Neutrophil (primary cell): Measurements from ENCODE around the gene TM2D1.

Experiments
- H3K27ac ChIP-seq: fragments of 200-600 bp; sonication (generic); 2 replicates; pipeline ENCODE4 v1.5.1; 2016; ENCODE audit warnings: mild to moderate bottlenecking, moderate library complexity
- H3K27me3 ChIP-seq: fragments of 200-600 bp; sonication (generic); 2 replicates; pipeline ENCODE4 v1.6.0; 2016; ENCODE audit warnings: mild to moderate bottlenecking
- H3K36me3 ChIP-seq: fragments of 200-600 bp; sonication (generic); 2 replicates; pipeline ENCODE4 v1.5.1; 2017
- H3K4me1 ChIP-seq, 2 experiments: fragments of 200-600 bp in 1 of 2; sonication (generic) in 1 of 2; 1 replicate in 1 of 2; 2 replicates in 1 of 2; pipeline versions ENCODE4 v1.5.1 to v1.6.1; 2013 to 2016; ENCODE audit warnings: low read depth in 1 of 2, low read length in 1 of 2, mild to moderate bottlenecking in 1 of 2, moderate library complexity in 1 of 2; ENCODE audit not compliant: control insufficient read depth in 1 of 2, insufficient read depth in 1 of 2
- H3K4me3 ChIP-seq, 2 experiments: fragments of 200-600 bp in 1 of 2; sonication (generic) in 1 of 2; 1 replicate in 1 of 2; 2 replicates in 1 of 2; pipeline ENCODE4 v1.5.1; 2013 to 2016; ENCODE audit warnings: low read depth in 1 of 2, low read length in 1 of 2, mild to moderate bottlenecking in 1 of 2, moderate library complexity in 1 of 2
- H3K9me3 ChIP-seq: fragments of 200-600 bp; sonication (generic); 2 replicates; pipeline ENCODE4 v1.5.1; 2016
- TF ChIP-seq, protein P1 (sequence below): fragments of 200-600 bp; sonication (generic); IDR thresholded peaks from 2 replicates; pipeline ENCODE4 v1.5.1; 2016; ENCODE audit warnings: antibody characterized with exemption

Gene TM2D1

DNA sequence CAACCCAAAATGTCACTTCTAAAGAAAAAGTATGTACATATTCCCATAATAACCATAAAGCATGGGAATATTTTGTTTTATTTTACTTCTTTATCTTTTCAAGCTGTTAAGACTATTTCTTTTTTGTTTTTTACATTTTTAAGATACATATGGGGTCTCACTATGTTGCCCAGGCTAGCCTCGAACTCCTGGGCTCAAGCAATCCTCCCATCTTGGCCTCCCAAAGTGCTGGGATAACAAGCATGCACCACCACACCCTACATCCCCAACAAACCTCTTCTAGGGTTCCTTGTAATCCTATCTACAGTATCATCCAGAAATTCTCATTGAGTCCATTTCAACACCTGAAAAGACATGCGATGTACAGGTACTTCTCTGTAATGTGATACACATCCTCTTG, 87.5 kb downstream of the TM2D1 start:
- TF ChIP-seq, protein P1, sequence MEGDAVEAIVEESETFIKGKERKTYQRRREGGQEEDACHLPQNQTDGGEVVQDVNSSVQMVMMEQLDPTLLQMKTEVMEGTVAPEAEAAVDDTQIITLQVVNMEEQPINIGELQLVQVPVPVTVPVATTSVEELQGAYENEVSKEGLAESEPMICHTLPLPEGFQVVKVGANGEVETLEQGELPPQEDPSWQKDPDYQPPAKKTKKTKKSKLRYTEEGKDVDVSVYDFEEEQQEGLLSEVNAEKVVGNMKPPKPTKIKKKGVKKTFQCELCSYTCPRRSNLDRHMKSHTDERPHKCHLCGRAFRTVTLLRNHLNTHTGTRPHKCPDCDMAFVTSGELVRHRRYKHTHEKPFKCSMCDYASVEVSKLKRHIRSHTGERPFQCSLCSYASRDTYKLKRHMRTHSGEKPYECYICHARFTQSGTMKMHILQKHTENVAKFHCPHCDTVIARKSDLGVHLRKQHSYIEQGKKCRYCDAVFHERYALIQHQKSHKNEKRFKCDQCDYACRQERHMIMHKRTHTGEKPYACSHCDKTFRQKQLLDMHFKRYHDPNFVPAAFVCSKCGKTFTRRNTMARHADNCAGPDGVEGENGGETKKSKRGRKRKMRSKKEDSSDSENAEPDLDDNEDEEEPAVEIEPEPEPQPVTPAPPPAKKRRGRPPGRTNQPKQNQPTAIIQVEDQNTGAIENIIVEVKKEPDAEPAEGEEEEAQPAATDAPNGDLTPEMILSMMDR, result no peak
- Histone ChIP-seq H3K4me1 (peaks cover 15 to 18% of the 10 kb centered on the region in 2 experiments), H3K27ac (no peak overlapping the region), H3K4me3 (no peak overlapping the region), H3K27me3 (no peaks in the 10 kb centered on the region), H3K9me3 (no peaks in the 10 kb centered on the region), H3K36me3 (no peaks in the 10 kb centered on the region)

DNA sequence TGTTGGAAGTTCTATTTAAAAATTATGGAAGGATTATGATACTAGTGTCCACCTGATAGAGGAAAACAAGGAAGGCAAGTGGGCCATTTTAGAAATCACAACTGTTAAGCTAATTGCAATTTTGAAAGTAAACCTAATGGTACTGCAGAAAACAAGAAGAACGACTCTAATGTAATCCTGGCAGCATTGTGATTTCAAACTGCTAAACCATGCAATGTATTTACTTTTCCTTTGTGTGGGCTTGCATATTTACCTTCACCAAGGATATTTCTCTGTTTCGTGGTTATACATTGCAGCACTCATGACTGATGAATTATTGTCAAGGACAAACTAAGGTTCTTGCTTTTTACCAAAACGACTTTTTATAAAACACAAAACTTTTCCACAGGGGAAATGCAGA, 88.1 kb downstream of the TM2D1 start:
- Histone ChIP-seq H3K4me1 (peaks cover 11 to 12% of the 10 kb centered on the region in 2 experiments), H3K27me3 (no peaks in the 10 kb centered on the region), H3K4me3 (no peak overlapping the region), H3K36me3 (no peaks in the 10 kb centered on the region), H3K27ac (no peak overlapping the region), H3K9me3 (no peaks in the 10 kb centered on the region)
- TF ChIP-seq, protein P1, result no peak

DNA sequence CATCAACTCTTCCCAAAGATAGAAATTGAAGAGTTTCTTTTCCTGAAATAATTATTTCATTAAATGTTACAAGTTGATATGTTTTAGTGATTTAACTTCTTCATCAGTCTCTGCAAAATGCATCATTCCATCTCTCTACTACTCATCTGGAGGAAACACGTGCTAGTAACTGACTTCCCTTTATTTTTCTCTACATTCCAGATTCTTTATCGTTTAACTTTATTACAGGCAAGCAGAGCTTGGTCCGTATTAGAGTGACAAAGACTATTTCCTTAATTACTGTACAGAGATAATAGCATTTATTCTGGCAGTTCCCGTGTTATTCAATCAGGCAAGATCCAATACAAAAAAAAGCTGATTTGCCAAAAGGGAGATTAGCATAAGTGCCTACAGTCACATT, 88.6 kb downstream of the TM2D1 start:
- TF ChIP-seq, protein P1, result no peak
- no peaks in the 10 kb centered on the region for H3K9me3 ChIP-seq
- no peaks in the 10 kb centered on the region for H3K36me3 ChIP-seq
- H3K4me1 ChIP-seq, result peaks cover 7% of the 10 kb centered on the region in 2 experiments
- H3K27ac ChIP-seq, result no peak overlapping the region
- H3K4me3 ChIP-seq, result no peak overlapping the region
- H3K27me3 ChIP-seq, result no peaks in the 10 kb centered on the region

DNA sequence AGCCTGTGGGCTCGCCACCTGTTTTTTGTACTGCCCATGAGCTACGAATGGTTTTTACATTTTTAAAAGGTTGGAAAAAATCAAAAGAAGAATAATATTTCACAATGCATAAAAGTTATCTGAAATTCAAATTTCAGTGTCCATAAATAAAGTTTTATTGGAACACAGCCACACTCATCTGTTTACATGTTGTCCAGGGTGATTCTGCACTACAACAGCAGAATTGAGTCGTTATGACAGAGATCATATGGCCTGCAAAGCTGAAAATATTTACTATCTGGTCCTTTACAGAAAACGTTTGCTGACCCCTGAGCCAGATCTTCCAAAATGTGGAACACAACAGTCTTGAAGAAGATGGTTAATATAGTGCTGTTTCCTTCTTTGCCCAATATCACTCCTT, 89.4 kb downstream of the TM2D1 start:
- Histone ChIP-seq H3K9me3 (no peaks in the 10 kb centered on the region), H3K4me3 (no peak overlapping the region), H3K4me1 (peaks cover 0 to 1% of the 10 kb centered on the region in 2 experiments), H3K36me3 (no peaks in the 10 kb centered on the region), H3K27ac (no peak overlapping the region), H3K27me3 (no peaks in the 10 kb centered on the region)
- TF ChIP-seq, protein P1, result no peak

DNA sequence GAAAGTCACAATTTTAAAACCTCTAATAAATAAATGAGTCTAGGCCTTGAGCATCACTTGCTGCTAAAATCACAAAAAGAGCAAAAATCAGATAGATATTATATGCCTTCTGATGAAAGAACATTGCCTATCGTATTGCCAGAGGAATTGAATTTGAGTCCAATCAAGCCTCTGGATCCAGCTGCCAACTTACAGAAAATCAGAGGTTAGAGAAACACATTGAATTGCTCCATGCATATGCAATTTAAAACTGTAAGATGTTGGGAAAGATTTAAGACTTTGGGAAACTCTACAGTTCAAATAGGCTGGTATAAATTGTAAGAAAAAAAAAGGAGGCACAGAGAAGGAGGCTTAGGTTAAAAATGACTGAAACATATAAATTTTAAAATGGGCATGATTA, 93.5 kb downstream of the TM2D1 start:
- no peak overlapping the region for H3K4me3 ChIP-seq
- H3K27ac ChIP-seq, result no peak overlapping the region
- no peaks in the 10 kb centered on the region for H3K36me3 ChIP-seq
- H3K9me3 ChIP-seq, result no peaks in the 10 kb centered on the region
- no peaks in the 10 kb centered on the region for H3K27me3 ChIP-seq
- TF ChIP-seq, protein P1, result no peak
- H3K4me1 ChIP-seq, result no peaks in the 10 kb centered on the region
